Spinal cord (tissue), 10 donors: ENCODE results near the gene SLC2A9. TPM values are rescaled to one million over a fixed set of nuclear protein-coding genes. Genes with fewer than 3 reads are reported as not detected.

ENCODE experiments used
- DNase-seq, 6 donors: peaks; one replicate each; pipeline versions ENCODE4 v3.0.0 to v3.0.0-alpha.2; 2013 to 2015; ENCODE audit warnings: low spot score in 6 of 6, low read depth in 4 of 6
- H3K27ac ChIP-seq: one replicate; pipeline ENCODE4 v1.5.1; 2013; ENCODE audit warnings: low read depth, low read length, control low read depth
- H3K27me3 ChIP-seq: one replicate; pipeline ENCODE4 v1.6.1; 2013; ENCODE audit warnings: low read length; ENCODE audit not compliant: control insufficient read depth, insufficient read depth
- H3K36me3 ChIP-seq: one replicate; pipeline ENCODE4 v1.6.1; 2013; ENCODE audit warnings: low read length; ENCODE audit not compliant: control insufficient read depth, insufficient read depth
- H3K4me1 ChIP-seq: one replicate; pipeline ENCODE4 v1.6.1; 2013; ENCODE audit warnings: low read length; ENCODE audit not compliant: control insufficient read depth, insufficient read depth
- H3K4me3 ChIP-seq: one replicate; pipeline ENCODE4 v1.5.1; 2013; ENCODE audit warnings: low read depth, low read length, control low read depth
- H3K9me3 ChIP-seq: one replicate; pipeline ENCODE4 v1.6.1; 2013; ENCODE audit warnings: low read length; ENCODE audit not compliant: control insufficient read depth, insufficient read depth
- WGBS: methylation state at CpG from one replicate; pipeline ENCODE4 v1.1.5; 2013; ENCODE audit warnings: missing lambda C conversion rate; ENCODE audit not compliant: insufficient coverage; 5-methylcytosine and 5-hydroxymethylcytosine counted together
- polyA plus RNA-seq, 2 donors: library from polyadenylated mRNA; unstranded; fragments of 120-200 nt; gene quantifications; one replicate each; pipeline ENCODE4 v1.2.1, GENCODE V29; 2013; ENCODE audit not compliant: insufficient read length in 2 of 2
- total RNA-seq, 2 donors: library from RNA; depleted of rRNA in 1 of 2; stranded (reverse); fragments of 120-200 nt in 1 of 2; fragments of >200 nt in 1 of 2; gene quantifications; one replicate each; pipeline versions ENCODE4 v1.2.3 to v1.2.4, GENCODE V29; 2013 to 2014
- donor health status: healthy.

The SLC2A9 gene
- total and polyA plus RNA-seq, 4 donors: 2.0 to 4.4 (median 3.7) TPM

DNA sequence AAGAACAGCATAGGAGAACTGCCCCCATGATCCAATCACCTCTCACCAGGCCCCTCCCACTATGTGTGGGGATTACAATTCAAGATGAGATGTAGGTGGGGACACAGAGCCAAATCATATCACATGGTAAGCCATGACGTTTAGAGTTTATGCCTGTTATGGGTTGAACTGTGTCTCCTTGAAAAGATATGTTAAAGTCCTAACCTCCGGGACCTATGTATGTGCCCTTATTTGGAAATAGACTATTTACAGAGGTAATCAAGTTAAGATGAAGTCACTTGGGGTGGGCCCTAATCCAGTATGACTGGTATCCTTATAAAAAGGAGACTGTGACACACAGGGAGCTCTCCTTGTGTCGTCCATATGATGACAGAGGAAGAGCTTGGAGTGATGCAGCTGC, 25.2 kb upstream of the SLC2A9 start:
- WGBS: 90% methylated on average over 3 of the region's 3 CpGs
- no peak overlapping the region for H3K27ac ChIP-seq
- H3K9me3 ChIP-seq: no peaks in the 10 kb centered on the region

GRCh38 chr4:10045481-10045880, 24.2 kb upstream of the SLC2A9 start:
- DNase-seq: no peak
- no peaks in the 10 kb centered on the region for H3K4me1 ChIP-seq

More for the DNA sequence above, 25.2 kb upstream of the SLC2A9 start:
- DNase-seq: no peak
- Histone ChIP-seq H3K4me1 (no peaks in the 10 kb centered on the region), H3K36me3 (no peaks in the 10 kb centered on the region), H3K27me3 (no peaks in the 10 kb centered on the region), H3K4me3 (no peak overlapping the region)

DNA sequence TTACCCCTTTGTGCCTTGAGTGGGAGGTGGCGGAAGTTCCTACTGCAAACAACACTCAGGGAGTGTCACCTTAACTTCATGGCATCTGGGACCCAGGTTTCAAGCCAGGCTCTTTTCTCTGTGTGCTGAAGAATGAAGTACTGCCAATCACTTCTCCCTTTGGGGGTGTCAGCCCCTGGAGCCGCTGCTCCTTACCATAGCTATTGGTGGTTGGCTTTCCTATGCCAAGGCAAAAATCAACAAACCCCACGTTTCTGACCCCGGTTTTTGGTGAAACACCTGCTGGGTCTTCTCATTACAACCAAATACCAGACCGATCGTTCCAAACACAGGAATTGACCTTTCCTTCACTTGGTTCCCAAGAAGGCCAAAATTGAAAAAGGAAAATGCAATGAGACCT, 19.7 kb upstream of the SLC2A9 start:
- WGBS: 62% methylated on average over 3 of the region's 6 CpGs
- H3K4me1 ChIP-seq: peaks cover 3% of the 10 kb centered on the region
- no peaks in the 10 kb centered on the region for H3K36me3 ChIP-seq
- no peaks in the 10 kb centered on the region for H3K9me3 ChIP-seq
- H3K4me3 ChIP-seq: no peak overlapping the region
- H3K27ac ChIP-seq: no peak overlapping the region
- H3K27me3 ChIP-seq: no peaks in the 10 kb centered on the region
- no peak for DNase-seq

More at GRCh38 chr4:10045481-10045880, 24.2 kb upstream of the SLC2A9 start:
- WGBS: 100% methylated on average over 1 of the region's 1 CpG
- H3K27me3 ChIP-seq: no peaks in the 10 kb centered on the region
- no peaks in the 10 kb centered on the region for H3K36me3 ChIP-seq
- no peak overlapping the region for H3K4me3 ChIP-seq
- H3K9me3 ChIP-seq: no peaks in the 10 kb centered on the region
- no peak overlapping the region for H3K27ac ChIP-seq

- no peak overlapping the region for H3K27ac ChIP-seq
- peaks cover 3% of the 10 kb centered on the region for H3K4me1 ChIP-seq
- no peak for DNase-seq
- 98% methylated on average over 4 of the region's 10 CpGs for WGBS
- no peaks in the 10 kb centered on the region for H3K9me3 ChIP-seq
- H3K27me3 ChIP-seq: no peaks in the 10 kb centered on the region
- H3K36me3 ChIP-seq: no peaks in the 10 kb centered on the region
- no peak overlapping the region for H3K4me3 ChIP-seq
These were observed 19.0 kb upstream of the SLC2A9 start for GRCh38 chr4:10040049-10040892.

GRCh38 chr4:10036807-10037342, 15.6 kb upstream of the SLC2A9 start:
- Histone ChIP-seq H3K9me3 (no peaks in the 10 kb centered on the region), H3K36me3 (no peaks in the 10 kb centered on the region), H3K4me3 (no peak overlapping the region), H3K4me1 (peaks cover 11% of the 10 kb centered on the region), H3K27me3 (no peaks in the 10 kb centered on the region), H3K27ac (no peak overlapping the region)
- WGBS: 91% methylated on average over 7 of the region's 10 CpGs
- peak in 1 of 6 donors; percentile 78 for DNase-seq

DNA sequence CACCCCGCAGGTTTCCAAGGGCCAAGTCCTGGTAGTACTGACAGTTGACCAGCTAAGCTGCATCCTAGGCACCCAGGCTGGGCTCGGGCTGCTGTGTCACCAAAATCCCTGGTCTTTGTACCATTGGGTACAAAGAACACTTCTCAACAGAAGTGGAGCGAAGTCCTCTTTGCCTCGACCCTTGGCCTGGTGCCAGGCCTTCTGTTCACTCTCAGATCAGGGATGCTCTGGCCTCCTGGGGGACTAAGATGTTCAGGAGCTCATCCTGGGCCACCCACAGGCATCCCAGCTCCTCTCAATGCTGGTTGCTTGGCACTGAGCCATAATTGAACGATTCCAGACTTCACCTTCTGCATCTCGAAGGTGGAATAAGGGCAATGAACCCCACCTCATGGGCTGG, 13.8 kb upstream of the SLC2A9 start:
- no peaks in the 10 kb centered on the region for H3K27me3 ChIP-seq
- no peak overlapping the region for H3K4me3 ChIP-seq
- H3K9me3 ChIP-seq: no peaks in the 10 kb centered on the region
- H3K4me1 ChIP-seq: peaks cover 24% of the 10 kb centered on the region
- H3K36me3 ChIP-seq: no peaks in the 10 kb centered on the region
- WGBS: 62% methylated on average over 6 of the region's 6 CpGs
- DNase-seq: no peak
- H3K27ac ChIP-seq: no peak overlapping the region

- no peak overlapping the region for H3K27ac ChIP-seq
- DNase-seq: no peak
- no peaks in the 10 kb centered on the region for H3K27me3 ChIP-seq
- H3K4me3 ChIP-seq: no peak overlapping the region
- no peaks in the 10 kb centered on the region for H3K9me3 ChIP-seq
- H3K36me3 ChIP-seq: no peaks in the 10 kb centered on the region
- H3K4me1 ChIP-seq: peaks cover 24% of the 10 kb centered on the region
- WGBS: 97% methylated on average over 4 of the region's 5 CpGs
These were observed 13.4 kb upstream of the SLC2A9 start for GRCh38 chr4:10034612-10035104.

- no peaks in the 10 kb centered on the region for H3K9me3 ChIP-seq
- peaks cover 24% of the 10 kb centered on the region for H3K4me1 ChIP-seq
- no peak for DNase-seq
- no peaks in the 10 kb centered on the region for H3K36me3 ChIP-seq
- H3K4me3 ChIP-seq: no peak overlapping the region
- WGBS: 77% methylated on average over 10 of the region's 10 CpGs
- H3K27me3 ChIP-seq: no peaks in the 10 kb centered on the region
- no peak overlapping the region for H3K27ac ChIP-seq
These were observed 12.8 kb upstream of the SLC2A9 start for GRCh38 chr4:10034136-10034535.

DNA sequence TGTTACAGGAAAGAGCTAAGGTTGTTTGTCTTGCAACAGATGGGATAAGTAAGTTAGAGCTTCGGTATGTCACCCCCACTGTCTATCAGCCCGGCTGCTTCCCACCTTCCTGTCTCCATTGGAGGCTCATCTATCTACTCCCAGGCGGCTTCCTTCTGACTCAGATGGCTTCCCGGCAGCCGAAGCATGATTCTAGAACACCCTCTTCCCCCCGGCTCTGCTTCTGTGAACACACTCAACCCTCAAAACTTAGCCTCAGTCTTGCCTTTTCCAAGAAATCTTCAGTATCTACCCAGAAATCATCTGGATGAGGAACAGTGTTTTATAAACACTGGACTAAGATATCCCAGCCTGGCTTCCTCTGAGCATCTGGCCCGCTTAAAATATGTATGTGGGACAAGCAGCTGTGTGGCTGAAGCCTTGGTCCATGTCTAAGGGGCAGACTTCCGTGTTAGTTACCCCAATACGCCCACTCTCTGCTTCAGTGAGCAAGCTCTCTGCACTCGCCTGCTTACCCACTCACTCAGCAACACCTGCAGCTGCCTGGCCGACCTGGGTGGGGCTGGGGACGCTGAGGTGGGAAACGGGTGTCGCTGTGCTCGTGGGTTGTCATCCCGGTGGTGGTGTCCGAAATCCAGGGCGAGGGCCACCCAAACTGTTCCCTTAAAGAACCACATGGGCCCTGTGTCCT, 12.0 kb upstream of the SLC2A9 start:
- WGBS: 79% methylated on average over 17 of the region's 18 CpGs
- Histone ChIP-seq H3K4me1 (peaks cover 24% of the 10 kb centered on the region), H3K9me3 (no peaks in the 10 kb centered on the region), H3K27ac (no peak overlapping the region), H3K4me3 (no peak overlapping the region), H3K36me3 (no peaks in the 10 kb centered on the region), H3K27me3 (no peaks in the 10 kb centered on the region)
- DNase-seq: no peak
